Measurements from ENCODE around the gene C2CD4B.

- no peak for TF ChIP-seq POLR2A (IDR thresholded peaks at IDR 0.05)
- no peak for TF ChIP-seq CTCF (IDR thresholded peaks at IDR 0.05)
- peak in 2 of 3 donors; percentile 80 to 89 for TF ChIP-seq POLR2AphosphoS5 (IDR thresholded peaks at IDR 0.05)
Observed at GRCh38 chr15:62209821-62210220, 44.7 kb upstream of the C2CD4B start.

All from stomach (tissue), 4 donors.